HepG2 (cell line): ENCODE results near the gene CRAT. TPM values are rescaled to one million over a fixed set of nuclear protein-coding genes. Genes with fewer than 3 reads are reported as not detected.

ENCODE experiments used
- CBX5 ChIP-seq: sonication (generic); formaldehyde crosslinking; IDR thresholded peaks from 2 replicates; pipeline ENCODE4 v1.4.0; 2020; ENCODE audit warnings: missing genetic modification reagents, borderline replicate concordance
- CREB1 ChIP-seq, 2 experiments: fragments of 450-650 bp in 1 of 2; IDR thresholded peaks; 2 replicates each; pipeline ENCODE4 v1.6.1; 2016 to 2017; ENCODE audit warnings: control low read depth in 1 of 2, mild to moderate bottlenecking in 1 of 2, missing compliant biosample characterization in 1 of 2, missing genetic modification characterization in 1 of 2
- FOXO1 ChIP-seq: sonication (generic); formaldehyde crosslinking; IDR thresholded peaks from 2 replicates; pipeline ENCODE4 v1.4.0; 2020; ENCODE audit warnings: missing genetic modification reagents
- MIER3 ChIP-seq: IDR thresholded peaks from 2 replicates; pipeline ENCODE4 v1.6.1; 2016; ENCODE audit warnings: missing compliant biosample characterization, borderline replicate concordance
- MXD4 ChIP-seq: IDR thresholded peaks from 2 replicates; pipeline ENCODE4 v1.6.1; 2016; ENCODE audit warnings: mild to moderate bottlenecking, missing biosample characterization, missing genetic modification reagents
- NFYC ChIP-seq: IDR thresholded peaks from 2 replicates; pipeline ENCODE4 v1.6.1; 2016; ENCODE audit warnings: missing genetic modification reagents, missing compliant biosample characterization
- NPAS2 ChIP-seq: sonication (generic); formaldehyde crosslinking; IDR thresholded peaks from 2 replicates; pipeline ENCODE4 v1.8.0; 2022; ENCODE audit warnings: mild to moderate bottlenecking, missing genetic modification reagents, borderline replicate concordance
- RARA ChIP-seq: IDR thresholded peaks from 2 replicates; pipeline ENCODE4 v1.6.1; 2016; ENCODE audit warnings: missing genetic modification reagents, missing compliant biosample characterization
- RFX5 ChIP-seq: IDR thresholded peaks from 2 replicates; pipeline ENCODE4 v1.6.1; 2011; ENCODE audit warnings: low read depth, low read length, improper control_type of control experiment
- TBL1XR1 ChIP-seq: fragments of 150-350 bp; IDR thresholded peaks from 2 replicates; pipeline ENCODE4 v1.6.1; 2014; ENCODE audit warnings: borderline replicate concordance, low read length; ENCODE audit not compliant: partially characterized antibody
- ZNF446 ChIP-seq: sonication (generic); formaldehyde crosslinking; IDR thresholded peaks from 2 replicates; pipeline ENCODE4 v1.5.0; 2020; ENCODE audit warnings: mild to moderate bottlenecking, missing genetic modification reagents
- ZNF598 ChIP-seq: sonication (generic); formaldehyde crosslinking; IDR thresholded peaks from 2 replicates; pipeline ENCODE4 v1.5.1; 2020; ENCODE audit warnings: mild to moderate bottlenecking, missing genetic modification reagents, borderline replicate concordance
- ZNF674 ChIP-seq: sonication (generic); formaldehyde crosslinking; IDR thresholded peaks from 2 replicates; pipeline ENCODE4 v1.5.0; 2020; ENCODE audit warnings: low read depth, mild to moderate bottlenecking, missing genetic modification reagents
- ZNF747 ChIP-seq: sonication (generic); formaldehyde crosslinking; IDR thresholded peaks from 2 replicates; pipeline ENCODE4 v1.8.1; 2023; ENCODE audit warnings: missing genetic modification reagents, mild to moderate bottlenecking, borderline replicate concordance
- polyA plus RNA-seq, 8 experiments: library from polyadenylated mRNA; depleted of rRNA in 3 of 8; stranded (reverse) in 7 of 8; unstranded in 1 of 8; fragments of >200 nt; fragmentation: Illumina TruSeq in 4 of 8; extraction: Trizol in 4 of 8; gene quantifications; 2 replicates each; pipeline versions ENCODE4 v1.2.1 to v1.2.3, GENCODE V29; 2011 to 2016; ENCODE audit warnings: low read depth in 4 of 8, missing spikeins in 1 of 8, mixed read lengths in 1 of 8; ENCODE audit not compliant: insufficient read depth in 1 of 8
- total RNA-seq, 5 experiments: library from RNA; depleted of rRNA; stranded (reverse); fragments of >200 nt; fragmentation: Illumina TruSeq; extraction: Trizol; gene quantifications; 2 replicates each; pipeline ENCODE4 v1.2.3, GENCODE V29; 2016; ENCODE audit warnings: low read depth in 1 of 5
- TF ChIP-seq, protein P1 (sequence below): sonication (generic); formaldehyde crosslinking; IDR thresholded peaks from 2 replicates; pipeline ENCODE4 v1.8.0; 2022; ENCODE audit warnings: mild to moderate bottlenecking, missing genetic modification reagents, moderate library complexity
- TF ChIP-seq, protein P2 (sequence below): sonication (generic); formaldehyde crosslinking; IDR thresholded peaks from 2 replicates; pipeline ENCODE4 v1.4.0; 2020; ENCODE audit warnings: mild to moderate bottlenecking, missing genetic modification reagents
- TF ChIP-seq, protein P3 (sequence below): sonication (generic); formaldehyde crosslinking; IDR thresholded peaks from 2 replicates; pipeline ENCODE4 v1.8.0; 2023; ENCODE audit warnings: mild to moderate bottlenecking, missing genetic modification reagents
- TF ChIP-seq, protein P4 (sequence below): sonication (generic); formaldehyde crosslinking; IDR thresholded peaks from 2 replicates; pipeline ENCODE4 v1.8.1; 2023; ENCODE audit warnings: mild to moderate bottlenecking, moderate library complexity, missing genetic modification reagents
- TF ChIP-seq, protein P5 (sequence below): sonication (generic); formaldehyde crosslinking; IDR thresholded peaks from 2 replicates; pipeline ENCODE4 v1.5.0; 2020; ENCODE audit warnings: missing genetic modification reagents

CRAT gene
- total and polyA plus RNA-seq, 2 of the 13 experiments (the other 11 are each of a cell fraction or from before 2014, with no cell fraction given) = 26.1 to 26.6 TPM

DNA sequence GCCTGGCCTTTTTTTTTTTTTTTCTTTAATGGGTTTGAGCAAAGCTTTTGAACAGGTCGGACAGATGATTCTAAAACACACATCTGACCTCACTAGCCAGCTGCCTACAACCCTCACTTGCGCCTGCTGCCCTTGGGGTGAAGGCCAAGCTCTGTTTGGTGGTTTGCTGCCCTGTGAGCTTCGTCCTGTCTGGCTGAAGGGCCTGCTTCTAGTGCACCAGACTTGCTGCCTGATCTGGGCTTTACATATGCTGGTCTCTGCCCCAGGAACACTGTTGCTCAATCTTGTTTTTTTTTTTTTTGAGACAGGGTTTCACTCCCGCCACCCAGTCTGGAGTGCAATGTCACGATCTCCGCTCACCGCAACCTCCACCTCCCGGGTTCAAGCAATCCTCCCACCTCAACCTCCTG, 46.1 kb downstream of the CRAT start (continued):
- TF ChIP-seq, protein P1, sequence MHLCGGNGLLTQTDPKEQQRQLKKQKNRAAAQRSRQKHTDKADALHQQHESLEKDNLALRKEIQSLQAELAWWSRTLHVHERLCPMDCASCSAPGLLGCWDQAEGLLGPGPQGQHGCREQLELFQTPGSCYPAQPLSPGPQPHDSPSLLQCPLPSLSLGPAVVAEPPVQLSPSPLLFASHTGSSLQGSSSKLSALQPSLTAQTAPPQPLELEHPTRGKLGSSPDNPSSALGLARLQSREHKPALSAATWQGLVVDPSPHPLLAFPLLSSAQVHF (CRISPR knock-in tag) = no peak
- TF ChIP-seq FOXO1 (CRISPR knock-in tag) (peak; percentile 75), ZNF598 (CRISPR knock-in tag) (peak; percentile 45; the same call in 1 of the 2 replicates), RFX5 (no peak), ZNF446 (no peak), MIER3 (CRISPR knock-in tag) (peak; percentile 36; the same call in 1 of the 2 replicates), RARA (CRISPR knock-in tag) (peak; percentile 97), NPAS2 (CRISPR knock-in tag) (no peak), ZNF674 (CRISPR knock-in tag) (no peak), CREB1 (IDR thresholded peaks at IDR 0.05) (no peak), CREB1 (CRISPR knock-in tag; IDR thresholded peaks at IDR 0.05) (peak; percentile 36; the same call in 1 of the 2 replicates), ZNF747 (CRISPR knock-in tag) (peak; percentile 72; the same call in 1 of the 2 replicates), CBX5 (CRISPR knock-in tag) (peak; percentile 89; the same call in 1 of the 2 replicates), MXD4 (CRISPR knock-in tag) (no peak), TBL1XR1 (peak; percentile 90), NFYC (CRISPR knock-in tag) (peak; percentile 35)
- TF ChIP-seq, protein P2, sequence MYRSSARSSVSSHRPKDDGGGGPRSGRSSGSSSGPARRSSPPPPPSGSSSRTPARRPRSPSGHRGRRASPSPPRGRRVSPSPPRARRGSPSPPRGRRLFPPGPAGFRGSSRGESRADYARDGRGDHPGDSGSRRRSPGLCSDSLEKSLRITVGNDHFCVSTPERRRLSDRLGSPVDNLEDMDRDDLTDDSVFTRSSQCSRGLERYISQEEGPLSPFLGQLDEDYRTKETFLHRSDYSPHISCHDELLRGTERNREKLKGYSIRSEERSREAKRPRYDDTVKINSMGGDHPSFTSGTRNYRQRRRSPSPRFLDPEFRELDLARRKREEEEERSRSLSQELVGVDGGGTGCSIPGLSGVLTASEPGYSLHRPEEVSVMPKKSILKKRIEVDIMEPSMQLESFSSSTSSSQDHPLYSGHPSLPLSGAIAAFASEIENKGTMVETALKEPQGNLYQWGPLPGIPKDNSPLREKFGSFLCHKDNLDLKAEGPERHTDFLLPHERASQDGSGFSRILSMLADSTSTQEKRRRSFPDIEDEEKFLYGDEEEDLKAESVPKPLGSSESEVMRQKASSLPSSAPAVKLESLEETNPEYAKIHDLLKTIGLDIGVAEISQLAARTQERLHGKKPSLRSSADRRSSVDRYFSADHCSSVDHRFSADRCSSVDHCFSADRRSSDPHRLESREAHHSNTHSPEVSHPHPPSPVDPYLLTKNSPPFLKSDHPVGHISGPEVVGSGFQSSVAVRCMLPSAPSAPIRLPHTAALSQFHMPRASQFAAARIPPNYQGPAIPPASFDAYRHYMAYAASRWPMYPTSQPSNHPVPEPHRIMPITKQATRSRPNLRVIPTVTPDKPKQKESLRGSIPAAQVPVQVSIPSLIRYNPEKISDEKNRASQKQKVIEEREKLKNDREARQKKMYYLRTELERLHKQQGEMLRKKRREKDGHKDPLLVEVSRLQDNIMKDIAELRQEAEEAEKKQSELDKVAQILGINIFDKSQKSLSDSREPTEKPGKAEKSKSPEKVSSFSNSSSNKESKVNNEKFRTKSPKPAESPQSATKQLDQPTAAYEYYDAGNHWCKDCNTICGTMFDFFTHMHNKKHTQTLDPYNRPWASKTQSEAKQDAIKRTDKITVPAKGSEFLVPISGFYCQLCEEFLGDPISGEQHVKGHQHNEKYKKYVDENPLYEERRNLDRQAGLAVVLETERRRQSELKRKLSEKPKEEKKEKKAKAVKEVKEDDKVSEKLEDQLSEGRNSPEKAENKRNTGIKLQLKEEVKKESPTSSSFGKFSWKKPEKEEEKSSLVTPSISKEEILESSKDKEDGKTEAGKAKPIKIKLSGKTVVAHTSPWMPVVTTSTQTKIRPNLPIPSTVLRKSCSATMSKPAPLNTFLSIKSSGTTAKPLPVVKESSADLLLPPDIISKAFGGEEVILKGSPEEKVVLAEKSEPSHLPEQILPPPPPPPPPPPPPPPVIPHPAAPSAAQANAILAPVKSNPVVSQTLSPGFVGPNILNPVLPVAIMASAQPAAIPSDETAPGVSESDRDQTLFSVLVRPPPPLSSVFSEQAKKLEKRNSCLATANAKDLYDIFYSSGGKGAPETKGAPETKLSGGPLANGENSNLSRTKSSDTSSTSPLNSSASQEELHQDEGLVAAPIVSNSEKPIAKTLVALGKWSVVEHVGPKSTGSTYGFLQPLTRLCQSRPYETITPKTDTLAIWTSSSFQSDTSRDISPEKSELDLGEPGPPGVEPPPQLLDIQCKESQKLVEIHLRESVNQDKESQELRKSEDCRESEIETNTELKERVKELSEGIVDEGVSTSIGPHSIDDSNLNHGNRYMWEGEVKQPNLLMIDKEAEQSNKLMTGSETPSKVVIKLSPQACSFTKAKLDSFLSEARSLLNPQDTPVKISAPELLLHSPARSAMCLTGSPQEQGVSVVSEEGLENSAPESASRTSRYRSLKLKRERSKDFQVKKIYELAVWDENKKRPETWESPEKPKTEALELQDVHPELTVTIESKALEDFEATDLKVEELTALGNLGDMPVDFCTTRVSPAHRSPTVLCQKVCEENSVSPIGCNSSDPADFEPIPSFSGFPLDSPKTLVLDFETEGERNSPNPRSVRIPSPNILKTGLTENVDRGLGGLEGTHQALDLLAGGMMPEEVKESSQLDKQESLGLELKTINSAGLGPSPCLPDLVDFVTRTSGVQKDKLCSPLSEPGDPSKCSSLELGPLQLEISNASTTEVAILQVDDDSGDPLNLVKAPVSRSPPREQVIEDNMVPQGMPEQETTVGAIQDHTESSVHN (CRISPR knock-in tag) = no peak
- TF ChIP-seq, protein P3, sequence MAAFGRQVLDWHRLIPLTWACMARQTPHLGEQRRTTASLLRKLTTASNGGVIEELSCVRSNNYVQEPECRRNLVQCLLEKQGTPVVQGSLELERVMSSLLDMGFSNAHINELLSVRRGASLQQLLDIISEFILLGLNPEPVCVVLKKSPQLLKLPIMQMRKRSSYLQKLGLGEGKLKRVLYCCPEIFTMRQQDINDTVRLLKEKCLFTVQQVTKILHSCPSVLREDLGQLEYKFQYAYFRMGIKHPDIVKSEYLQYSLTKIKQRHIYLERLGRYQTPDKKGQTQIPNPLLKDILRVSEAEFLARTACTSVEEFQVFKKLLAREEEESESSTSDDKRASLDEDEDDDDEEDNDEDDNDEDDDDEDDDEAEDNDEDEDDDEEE (CRISPR knock-in tag) = no peak
- TF ChIP-seq, protein P4, sequence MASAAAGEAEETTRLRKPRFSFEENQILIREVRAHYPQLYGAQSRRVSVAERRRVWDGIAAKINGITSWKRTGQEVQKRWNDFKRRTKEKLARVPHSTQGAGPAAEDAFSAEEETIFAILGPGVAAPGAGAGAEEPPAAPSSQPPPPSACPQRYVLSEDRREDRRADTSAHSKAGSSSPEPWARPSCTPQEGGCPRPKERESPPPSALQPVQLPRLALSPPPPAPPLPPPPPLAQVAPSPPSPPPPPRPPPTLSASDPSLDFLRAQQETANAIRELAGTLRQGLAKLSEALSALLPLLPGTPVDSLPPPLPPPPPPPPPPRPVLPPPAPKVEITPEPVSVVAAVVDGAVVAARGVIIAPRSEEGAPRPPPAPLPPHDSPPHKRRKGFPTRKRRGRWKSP (CRISPR knock-in tag) = peak; percentile 84
- TF ChIP-seq, protein P5, sequence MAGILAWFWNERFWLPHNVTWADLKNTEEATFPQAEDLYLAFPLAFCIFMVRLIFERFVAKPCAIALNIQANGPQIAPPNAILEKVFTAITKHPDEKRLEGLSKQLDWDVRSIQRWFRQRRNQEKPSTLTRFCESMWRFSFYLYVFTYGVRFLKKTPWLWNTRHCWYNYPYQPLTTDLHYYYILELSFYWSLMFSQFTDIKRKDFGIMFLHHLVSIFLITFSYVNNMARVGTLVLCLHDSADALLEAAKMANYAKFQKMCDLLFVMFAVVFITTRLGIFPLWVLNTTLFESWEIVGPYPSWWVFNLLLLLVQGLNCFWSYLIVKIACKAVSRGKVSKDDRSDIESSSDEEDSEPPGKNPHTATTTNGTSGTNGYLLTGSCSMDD = no peak
